ENCODE measurements around the gene CRCP.
"Not testable (repeated sequence)": the region's sequence is repeated elsewhere in the genome, so short reads cannot be mapped to it uniquely, and the experiment has no call there.

DNA sequence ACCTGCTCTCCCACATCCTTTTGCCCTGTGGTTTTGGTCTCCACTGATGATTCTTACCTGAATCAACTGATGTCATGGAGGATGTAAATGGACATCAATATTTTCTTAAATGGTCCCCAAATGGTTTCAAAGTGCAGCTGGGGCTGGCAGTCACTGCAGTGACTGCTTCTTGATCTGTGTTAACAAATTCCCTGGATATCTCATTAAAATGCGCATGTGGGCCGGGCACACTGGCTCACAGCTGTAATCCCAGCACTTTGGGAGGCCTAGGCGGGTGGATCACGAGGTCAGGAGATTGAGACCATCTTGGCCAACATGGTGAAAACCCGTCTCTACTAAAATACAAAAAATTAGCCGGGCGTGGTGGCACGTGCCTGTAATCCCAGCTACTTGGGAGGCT, 60.4 kb downstream of the CRCP start:
- TF ChIP-seq, protein P1, sequence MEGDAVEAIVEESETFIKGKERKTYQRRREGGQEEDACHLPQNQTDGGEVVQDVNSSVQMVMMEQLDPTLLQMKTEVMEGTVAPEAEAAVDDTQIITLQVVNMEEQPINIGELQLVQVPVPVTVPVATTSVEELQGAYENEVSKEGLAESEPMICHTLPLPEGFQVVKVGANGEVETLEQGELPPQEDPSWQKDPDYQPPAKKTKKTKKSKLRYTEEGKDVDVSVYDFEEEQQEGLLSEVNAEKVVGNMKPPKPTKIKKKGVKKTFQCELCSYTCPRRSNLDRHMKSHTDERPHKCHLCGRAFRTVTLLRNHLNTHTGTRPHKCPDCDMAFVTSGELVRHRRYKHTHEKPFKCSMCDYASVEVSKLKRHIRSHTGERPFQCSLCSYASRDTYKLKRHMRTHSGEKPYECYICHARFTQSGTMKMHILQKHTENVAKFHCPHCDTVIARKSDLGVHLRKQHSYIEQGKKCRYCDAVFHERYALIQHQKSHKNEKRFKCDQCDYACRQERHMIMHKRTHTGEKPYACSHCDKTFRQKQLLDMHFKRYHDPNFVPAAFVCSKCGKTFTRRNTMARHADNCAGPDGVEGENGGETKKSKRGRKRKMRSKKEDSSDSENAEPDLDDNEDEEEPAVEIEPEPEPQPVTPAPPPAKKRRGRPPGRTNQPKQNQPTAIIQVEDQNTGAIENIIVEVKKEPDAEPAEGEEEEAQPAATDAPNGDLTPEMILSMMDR (IDR thresholded peaks at IDR 0.05): not testable (repeated sequence)
- not testable (repeated sequence) for TF ChIP-seq POLR2AphosphoS5 (IDR thresholded peaks at IDR 0.05; ENCODE audit: insufficient read depth in 1 of 2, low read depth in 1 of 2); POLR2A (IDR thresholded peaks at IDR 0.05)
